Superior temporal gyrus (tissue), 1 donor: Measurements from ENCODE around the gene AKAP10.
"Not testable (repeated sequence)": the region's sequence is repeated elsewhere in the genome, so short reads cannot be mapped to it uniquely, and the experiment has no call there.

ENCODE experiments used
- DNase-seq: peaks from one replicate; pipeline ENCODE4 v3.0.0-alpha.2; 2016; ENCODE audit errors: extremely low spot score

Gene AKAP10

GRCh38 chr17:19977293-19978208 is at the start of gene AKAP10:
Gene AKAP10 (minus strand): TSS chr17:19977828. CDS start chr17:19977679, 149 bp downstream.
- DNase-seq, result peak; percentile 90

GRCh38 chr17:20026960-20027359 is 49.3 kb upstream of the AKAP10 start:
- no peak for DNase-seq

GRCh38 chr17:20022701-20023100 is 45.1 kb upstream of the AKAP10 start:
- DNase-seq, result peak; percentile 57

GRCh38 chr17:20016475-20016992 is 38.9 kb upstream of the AKAP10 start:
- DNase-seq, result not testable (repeated sequence)

- DNase-seq, result peak; percentile 14
These were observed 34.4 kb upstream of the AKAP10 start for GRCh38 chr17:20012017-20012536.

GRCh38 chr17:20010936-20011335 is 33.3 kb upstream of the AKAP10 start:
- peak; percentile 67 for DNase-seq

- peak; percentile 90 for DNase-seq
These were observed 32.7 kb upstream of the AKAP10 start for GRCh38 chr17:20010099-20010863.

- DNase-seq, result no peak
These were observed 31.9 kb upstream of the AKAP10 start, which contains the start of gene SPECC1 for GRCh38 chr17:20009302-20010098. Gene SPECC1 (plus strand): TSS chr17:20009359. CDS start chr17:20096652, 87,293 bp downstream.

- peak; percentile 84 for DNase-seq
These were observed 31.3 kb upstream of the AKAP10 start for GRCh38 chr17:20009052-20009301.

- no peak for DNase-seq
These were observed 30.8 kb upstream of the AKAP10 start for GRCh38 chr17:20008242-20009051.

GRCh38 chr17:19996502-19996901 is 18.9 kb upstream of the AKAP10 start:
- no peak for DNase-seq

GRCh38 chr17:19996086-19996485 is 18.5 kb upstream of the AKAP10 start:
- DNase-seq, result no peak

GRCh38 chr17:19992803-19993713 is 15.4 kb upstream of the AKAP10 start:
- peak; percentile 98 for DNase-seq

- no peak for DNase-seq
These were observed 13.7 kb upstream of the AKAP10 start for GRCh38 chr17:19991252-19991885.

- DNase-seq, result no peak
These were observed 10.3 kb upstream of the AKAP10 start for GRCh38 chr17:19987897-19988296.

- DNase-seq, result no peak
These were observed 9.6 kb upstream of the AKAP10 start for GRCh38 chr17:19986941-19987861.

- no peak for DNase-seq
These were observed 2.5 kb upstream of the AKAP10 start for GRCh38 chr17:19979917-19980770.
